HG02571 (cell line): ENCODE measurements around the gene KCNK3.

Experiments used
- ATAC-seq: cut with Tn5 transposase; IDR thresholded peaks from one replicate; pipeline ENCODE4 v1.9.1; 2021; ENCODE audit warnings: mild to moderate bottlenecking, moderate library complexity; ENCODE audit not compliant: unreplicated experiment

KCNK3 gene

GRCh38 chr2:26711457-26712161 is 19.1 kb downstream of the KCNK3 start:
- no peak for ATAC-seq

- ATAC-seq: no peak
Observed at GRCh38 chr2:26712486-26713465, 20.3 kb downstream of the KCNK3 start.

- ATAC-seq: no peak
Observed at GRCh38 chr2:26715528-26716270, 23.2 kb downstream of the KCNK3 start.

- ATAC-seq: no peak
Observed at GRCh38 chr2:26716340-26716739, 23.8 kb downstream of the KCNK3 start.

GRCh38 chr2:26716769-26717168 is 24.2 kb downstream of the KCNK3 start:
- no peak for ATAC-seq

GRCh38 chr2:26717362-26717761 is 24.8 kb downstream of the KCNK3 start:
- no peak for ATAC-seq

GRCh38 chr2:26718949-26719686 is 26.6 kb downstream of the KCNK3 start:
- ATAC-seq: no peak

- ATAC-seq: no peak
Observed at GRCh38 chr2:26720322-26721114, 28.0 kb downstream of the KCNK3 start.

- ATAC-seq: no peak
Observed at GRCh38 chr2:26721115-26722032, 28.9 kb downstream of the KCNK3 start.

- no peak for ATAC-seq
Observed at GRCh38 chr2:26722328-26722727, 29.8 kb downstream of the KCNK3 start.

GRCh38 chr2:26722911-26723310 is 30.4 kb downstream of the KCNK3 start:
- no peak for ATAC-seq

- no peak for ATAC-seq
Observed at GRCh38 chr2:26723475-26723874, 31.0 kb downstream of the KCNK3 start.

- no peak for ATAC-seq
Observed at GRCh38 chr2:26723991-26724750, 31.6 kb downstream of the KCNK3 start.

GRCh38 chr2:26724784-26725520 is 32.4 kb downstream of the KCNK3 start:
- ATAC-seq: no peak

GRCh38 chr2:26725521-26725820 is 32.9 kb downstream of the KCNK3 start:
- no peak for ATAC-seq

GRCh38 chr2:26726228-26726627 is 33.7 kb downstream of the KCNK3 start:
- ATAC-seq: no peak
